Naive B cell (primary cell): ENCODE results near the gene CCDC30. TPM values are rescaled to one million over a fixed set of nuclear protein-coding genes. Genes with fewer than 3 reads are reported as not detected.
A peak's percentile ranks its signal among the peaks of the same experiment; 100 is the strongest.
"Not testable (repeated sequence)": the region's sequence is repeated elsewhere in the genome, so short reads cannot be mapped to it uniquely, and the experiment has no call there.

Experiments used
- ATAC-seq, 2 donors: fragments of 150-1000 bp; cut with Tn5 transposase; 2 replicates each; pipeline ENCODE4 v1.10.0; 2021; ENCODE audit warnings: low read depth in 2 of 2, mild to moderate bottlenecking in 2 of 2, moderate library complexity in 2 of 2
- DNase-seq: peaks from one replicate; pipeline ENCODE4 v3.0.0; 2022
- H3K27ac Mint-ChIP-seq, 6 donors: one replicate each; pipeline ENCODE4 v1.8.0; 2020 to 2022; ENCODE audit warnings: mild to moderate bottlenecking in 6 of 6, mixed read lengths in 6 of 6, moderate library complexity in 5 of 6, inconsistent platforms in 2 of 6
- H3K27me3 Mint-ChIP-seq, 3 donors: one replicate each; pipeline ENCODE4 v1.8.0; 2021 to 2022; ENCODE audit warnings: mixed read lengths in 3 of 3, mild to moderate bottlenecking in 1 of 3
- H3K36me3 Mint-ChIP-seq, 2 donors: one replicate each; pipeline ENCODE4 v1.8.0; 2020 to 2022; ENCODE audit warnings: mixed read lengths in 2 of 2, inconsistent platforms in 1 of 2, mild to moderate bottlenecking in 1 of 2
- H3K4me1 Mint-ChIP-seq, 3 donors: one replicate each; pipeline ENCODE4 v1.8.0; 2020 to 2022; ENCODE audit warnings: mixed read lengths in 3 of 3, inconsistent platforms in 1 of 3, mild to moderate bottlenecking in 1 of 3, moderate library complexity in 1 of 3
- H3K4me3 Mint-ChIP-seq, 8 donors: one replicate each; pipeline ENCODE4 v1.8.0; 2020 to 2022; ENCODE audit warnings: mild to moderate bottlenecking in 8 of 8, mixed read lengths in 8 of 8, moderate library complexity in 8 of 8, inconsistent platforms in 2 of 8
- H3K9me3 Mint-ChIP-seq, 7 donors: one replicate each; pipeline ENCODE4 v1.8.0; 2020 to 2022; ENCODE audit warnings: mixed read lengths in 7 of 7, mild to moderate bottlenecking in 5 of 7, inconsistent platforms in 2 of 7, moderate library complexity in 1 of 7
- polyA plus RNA-seq, 6 donors: library from polyadenylated mRNA; unstranded; fragments of 300-500 nt; fragmentation: Illumina TruSeq; gene quantifications; one replicate each; pipeline ENCODE4 v1.2.3, GENCODE V29; 2021; ENCODE audit warnings: low read depth in 6 of 6

The CCDC30 gene
- polyA plus RNA-seq, 6 donors from 2014 or later, result 0.72 to 4.0 (median 1.3) TPM

- Mint-ChIP-seq H3K4me3 (no peak overlapping the region), H3K4me1 (no peaks in the 10 kb centered on the region), H3K27ac (no peak overlapping the region), H3K36me3 (peaks cover 35 to 46% of the 10 kb centered on the region in 2 donors), H3K27me3 (no peaks in the 10 kb centered on the region), H3K9me3 (peaks cover 8 to 83% (median 66%) of the 10 kb centered on the region in 7 donors)
- DNase-seq (no peak), ATAC-seq (no peak)
Measured at GRCh38 chr1:42506576-42506975, 43.5 kb downstream of the CCDC30 start.

- peak overlapping the region in 1 of 8 donors; percentile 12 for H3K4me3 Mint-ChIP-seq
- H3K36me3 Mint-ChIP-seq, result peaks cover 42 to 55% of the 10 kb centered on the region in 2 donors
- peaks cover 13 to 86% (median 72%) of the 10 kb centered on the region in 7 donors for H3K9me3 Mint-ChIP-seq
- not testable (repeated sequence) for ATAC-seq, DNase-seq, H3K27me3 Mint-ChIP-seq, H3K4me1 Mint-ChIP-seq, H3K27ac Mint-ChIP-seq
Measured at GRCh38 chr1:42511581-42512155, 48.6 kb downstream of the CCDC30 start.

- peak overlapping the region in 1 of 6 donors; percentile 12 for H3K27ac Mint-ChIP-seq
- no peak overlapping the region for H3K4me3 Mint-ChIP-seq
- peaks cover 38 to 45% of the 10 kb centered on the region in 2 donors for H3K36me3 Mint-ChIP-seq
- no peak for ATAC-seq
- no peak for DNase-seq
- H3K27me3 Mint-ChIP-seq, result no peaks in the 10 kb centered on the region
- H3K9me3 Mint-ChIP-seq, result peaks cover 16 to 85% (median 64%) of the 10 kb centered on the region in 7 donors
- H3K4me1 Mint-ChIP-seq, result no peaks in the 10 kb centered on the region
Measured at GRCh38 chr1:42518908-42519307, 55.8 kb downstream of the CCDC30 start.

- ATAC-seq (no peak), DNase-seq (no peak)
- Mint-ChIP-seq H3K4me1 (no peaks in the 10 kb centered on the region), H3K9me3 (peaks cover 11 to 58% (median 43%) of the 10 kb centered on the region in 7 donors), H3K4me3 (no peak overlapping the region), H3K27me3 (peaks cover 0 to 5% (median 0%) of the 10 kb centered on the region in 3 donors), H3K27ac (no peak overlapping the region), H3K36me3 (peaks cover 22 to 40% of the 10 kb centered on the region in 2 donors)
Measured at GRCh38 chr1:42523171-42523570, 60.1 kb downstream of the CCDC30 start.

GRCh38 chr1:42524330-42524729, 61.2 kb downstream of the CCDC30 start:
- Mint-ChIP-seq H3K9me3 (peaks cover 11 to 49% (median 33%) of the 10 kb centered on the region in 7 donors), H3K27ac (no peak overlapping the region), H3K4me1 (peaks cover under 1 to 2% (median 1%) of the 10 kb centered on the region in 3 donors), H3K4me3 (no peak overlapping the region), H3K36me3 (peaks cover 15 to 37% of the 10 kb centered on the region in 2 donors), H3K27me3 (peaks cover 0 to 5% (median 0%) of the 10 kb centered on the region in 3 donors)
- ATAC-seq (no peak), DNase-seq (no peak)

GRCh38 chr1:42529724-42530181, 66.7 kb downstream of the CCDC30 start:
- Mint-ChIP-seq H3K27ac (peak overlapping the region in 4 of 6 donors; percentile 23 to 57 (median 52)), H3K4me3 (peak overlapping the region; percentile 53 to 78 (median 76)), H3K27me3 (no peaks in the 10 kb centered on the region), H3K36me3 (peaks cover 5 to 27% of the 10 kb centered on the region in 2 donors), H3K4me1 (peaks cover 4 to 15% (median 12%) of the 10 kb centered on the region in 3 donors), H3K9me3 (peaks cover 0 to 15% (median 3%) of the 10 kb centered on the region in 7 donors)
- ATAC-seq (peak; percentile 52 to 53), DNase-seq (peak; percentile 6)

GRCh38 chr1:42531043-42531442, 68.0 kb downstream of the CCDC30 start:
- Mint-ChIP-seq H3K4me3 (peak overlapping the region in 2 of 8 donors; percentile 25 to 26), H3K9me3 (peaks cover 0 to 8% (median 1%) of the 10 kb centered on the region in 7 donors), H3K27me3 (no peaks in the 10 kb centered on the region), H3K27ac (peak overlapping the region in 1 of 6 donors; percentile 43), H3K36me3 (peaks cover 0 to 25% of the 10 kb centered on the region in 2 donors), H3K4me1 (peaks cover 4 to 15% (median 12%) of the 10 kb centered on the region in 3 donors)
- no peak for ATAC-seq
- DNase-seq, result no peak

GRCh38 chr1:42533101-42533863, 70.2 kb downstream of the CCDC30 start:
- DNase-seq, result no peak
- H3K4me1 Mint-ChIP-seq, result peaks cover 4 to 15% (median 12%) of the 10 kb centered on the region in 3 donors
- H3K4me3 Mint-ChIP-seq, result no peak overlapping the region
- peaks cover 0 to 16% (median 9%) of the 10 kb centered on the region in 7 donors for H3K9me3 Mint-ChIP-seq
- H3K27ac Mint-ChIP-seq, result no peak overlapping the region
- ATAC-seq, result no peak
- H3K36me3 Mint-ChIP-seq, result peaks cover 15 to 36% of the 10 kb centered on the region in 2 donors
- H3K27me3 Mint-ChIP-seq, result no peaks in the 10 kb centered on the region

GRCh38 chr1:42541104-42541503, 78.0 kb downstream of the CCDC30 start:
- no peaks in the 10 kb centered on the region for H3K4me1 Mint-ChIP-seq
- no peak overlapping the region for H3K27ac Mint-ChIP-seq
- H3K27me3 Mint-ChIP-seq, result no peaks in the 10 kb centered on the region
- H3K36me3 Mint-ChIP-seq, result peaks cover 14 to 15% of the 10 kb centered on the region in 2 donors
- DNase-seq (no peak), ATAC-seq (no peak)
- no peak overlapping the region for H3K4me3 Mint-ChIP-seq
- peaks cover 2 to 14% (median 6%) of the 10 kb centered on the region in 7 donors for H3K9me3 Mint-ChIP-seq

GRCh38 chr1:42551180-42551579, 88.1 kb downstream of the CCDC30 start:
- peaks cover 0 to 5% of the 10 kb centered on the region in 2 donors for H3K36me3 Mint-ChIP-seq
- H3K4me1 Mint-ChIP-seq, result peaks cover 0 to 4% (median 4%) of the 10 kb centered on the region in 3 donors
- H3K9me3 Mint-ChIP-seq, result no peaks in the 10 kb centered on the region
- no peaks in the 10 kb centered on the region for H3K27me3 Mint-ChIP-seq
- no peak overlapping the region for H3K4me3 Mint-ChIP-seq
- ATAC-seq, result peak; percentile 67 to 89
- DNase-seq, result peak; percentile 11
- H3K27ac Mint-ChIP-seq, result no peak overlapping the region

GRCh38 chr1:42551590-42551989, 88.5 kb downstream of the CCDC30 start:
- Mint-ChIP-seq H3K27me3 (no peaks in the 10 kb centered on the region), H3K4me1 (peaks cover 0 to 4% (median 4%) of the 10 kb centered on the region in 3 donors), H3K9me3 (no peaks in the 10 kb centered on the region), H3K4me3 (no peak overlapping the region), H3K36me3 (peaks cover 0 to 5% of the 10 kb centered on the region in 2 donors), H3K27ac (peak overlapping the region in 1 of 6 donors; percentile 71)
- DNase-seq (no peak), ATAC-seq (no peak)

GRCh38 chr1:42552636-42553035, 89.5 kb downstream of the CCDC30 start:
- Mint-ChIP-seq H3K36me3 (peaks cover 0 to 9% of the 10 kb centered on the region in 2 donors), H3K27ac (no peak overlapping the region), H3K9me3 (no peaks in the 10 kb centered on the region), H3K4me1 (peaks cover 0 to 4% (median 4%) of the 10 kb centered on the region in 3 donors), H3K4me3 (no peak overlapping the region), H3K27me3 (no peaks in the 10 kb centered on the region)
- DNase-seq (no peak), ATAC-seq (no peak)

- no peak for DNase-seq
- Mint-ChIP-seq H3K27me3 (peaks cover 0 to 10% (median 0%) of the 10 kb centered on the region in 3 donors), H3K36me3 (peaks cover 9 to 24% of the 10 kb centered on the region in 2 donors), H3K4me1 (no peaks in the 10 kb centered on the region), H3K4me3 (no peak overlapping the region), H3K27ac (no peak overlapping the region), H3K9me3 (peaks cover 4 to 16% (median 10%) of the 10 kb centered on the region in 7 donors)
- no peak for ATAC-seq
Measured at GRCh38 chr1:42557230-42557851, 94.3 kb downstream of the CCDC30 start.
